ENCODE results near the gene TMEM91. TPM values are rescaled to one million over a fixed set of nuclear protein-coding genes. Genes with fewer than 3 reads are reported as not detected.

Gene TMEM91
- polyA plus RNA-seq, 1 of the 3 experiments (the other 2 are of a cell fraction): 5.7 TPM

- DNase-seq: peak; percentile 3
- H3F3A ChIP-seq (replicated peaks; ENCODE audit: insufficient read depth): peaks cover 6% of the 10 kb centered on the region
- ChIA-PET POLR2A (no interaction called here), CTCF (interaction anchor here (0.6 to 2.8 kb wide), 3 partner anchors 9 to 48 kb away, joined by 3 to 13 read pairs (median 4); partner anchors contain the start of gene CCDC97)
- no peak overlapping the region for H3K27ac ChIP-seq (ENCODE audit: low read depth in 2 of 2, low read length in 1 of 2)
- no peaks in the 10 kb centered on the region for H3K9me2 ChIP-seq
- no peak overlapping the region for H3K4me3 ChIP-seq (ENCODE audit: low read depth in 2 of 2, low read length in 1 of 2)
- TF ChIP-seq MAX (IDR thresholded peaks at IDR 0.05; ENCODE audit: low read depth): no peak
- no peak for TF ChIP-seq PBX3 (IDR thresholded peaks at IDR 0.05)
- no peak overlapping the region for H3K9ac ChIP-seq
- no peak overlapping the region for H3K4me2 ChIP-seq
- WGBS (ENCODE audit: low lambda C conversion rate): 84% methylated on average over 10 of the region's 11 CpGs
- no peaks in the 10 kb centered on the region for H3K9me3 ChIP-seq
- H3K27me3 ChIP-seq (ENCODE audit: insufficient read depth): no peaks in the 10 kb centered on the region
- peaks cover 11% of the 10 kb centered on the region for H4K20me1 ChIP-seq (ENCODE audit: insufficient read depth)
- peaks cover 15% of the 10 kb centered on the region for H3K79me2 ChIP-seq (ENCODE audit: insufficient read depth)
- no peak overlapping the region for H2AFZ ChIP-seq (ENCODE audit: low read depth)
- no peaks in the 10 kb centered on the region for H3K36me3 ChIP-seq (replicated peaks in 1 of 2; ENCODE audit: control insufficient read depth in 1 of 2, insufficient read depth in 2 of 2, low read length in 1 of 2)
- H3K4me1 ChIP-seq (ENCODE audit: control insufficient read depth in 1 of 2, insufficient read depth in 2 of 2, low read depth in 1 of 2, low read length in 1 of 2): peaks cover 0 to 23% of the 10 kb centered on the region in 2 experiments; a peak in 1 of 4 replicates
These were observed 19.2 kb upstream of the TMEM91 start for GRCh38 chr19:41356984-41357739.

- CTCF ChIA-PET: no interaction called here
- DNase-seq: peak; percentile 8
- no peak overlapping the region for H3K4me2 ChIP-seq
- no peaks in the 10 kb centered on the region for H3K9me3 ChIP-seq
- H3K9ac ChIP-seq: no peak overlapping the region
- H3K27ac ChIP-seq (ENCODE audit: low read depth in 2 of 2, low read length in 1 of 2): no peak overlapping the region
- peaks cover 0 to 18% of the 10 kb centered on the region in 2 experiments; a peak in 1 of 4 replicates for H3K4me1 ChIP-seq (ENCODE audit: control insufficient read depth in 1 of 2, insufficient read depth in 2 of 2, low read depth in 1 of 2, low read length in 1 of 2)
- POLR2A ChIA-PET: no interaction called here
- peaks cover 13% of the 10 kb centered on the region for H3K79me2 ChIP-seq (ENCODE audit: insufficient read depth)
- no peak overlapping the region for H3K4me3 ChIP-seq (ENCODE audit: low read depth in 2 of 2, low read length in 1 of 2)
- H3F3A ChIP-seq (replicated peaks; ENCODE audit: insufficient read depth): peaks cover 6% of the 10 kb centered on the region
- no peaks in the 10 kb centered on the region for H3K27me3 ChIP-seq (ENCODE audit: insufficient read depth)
- 94% methylated on average over 11 of the region's 13 CpGs for WGBS (ENCODE audit: low lambda C conversion rate)
- H3K9me2 ChIP-seq: no peaks in the 10 kb centered on the region
- no peak overlapping the region for H2AFZ ChIP-seq (ENCODE audit: low read depth)
- no peaks in the 10 kb centered on the region for H3K36me3 ChIP-seq (replicated peaks in 1 of 2; ENCODE audit: control insufficient read depth in 1 of 2, insufficient read depth in 2 of 2, low read length in 1 of 2)
- TF ChIP-seq FOXM1 (IDR thresholded peaks at IDR 0.05; ENCODE audit: low read depth) (no peak), ZBTB33 (IDR thresholded peaks at IDR 0.05; ENCODE audit: borderline replicate concordance, low read depth) (no peak)
- H4K20me1 ChIP-seq (ENCODE audit: insufficient read depth): peaks cover 5% of the 10 kb centered on the region
These were observed 18.6 kb upstream of the TMEM91 start for GRCh38 chr19:41357746-41358145.

GRCh38 chr19:41359741-41360140, 16.6 kb upstream of the TMEM91 start:
- no peak overlapping the region for H3K27ac ChIP-seq (ENCODE audit: low read depth in 2 of 2, low read length in 1 of 2)
- H3K9me2 ChIP-seq: no peaks in the 10 kb centered on the region
- no peaks in the 10 kb centered on the region for H3K9me3 ChIP-seq
- POLR2A ChIA-PET: no interaction called here
- H4K20me1 ChIP-seq (ENCODE audit: insufficient read depth): no peaks in the 10 kb centered on the region
- H2AFZ ChIP-seq (ENCODE audit: low read depth): no peak overlapping the region
- peaks cover 6% of the 10 kb centered on the region for H3F3A ChIP-seq (replicated peaks; ENCODE audit: insufficient read depth)
- no peak overlapping the region for H3K4me3 ChIP-seq (ENCODE audit: low read depth in 2 of 2, low read length in 1 of 2)
- no peak for DNase-seq
- WGBS (ENCODE audit: low lambda C conversion rate): 100% methylated on average over 1 of the region's 1 CpG
- no peaks in the 10 kb centered on the region for H3K36me3 ChIP-seq (replicated peaks in 1 of 2; ENCODE audit: control insufficient read depth in 1 of 2, insufficient read depth in 2 of 2, low read length in 1 of 2)
- H3K79me2 ChIP-seq (ENCODE audit: insufficient read depth): peaks cover 9% of the 10 kb centered on the region
- H3K27me3 ChIP-seq (ENCODE audit: insufficient read depth): no peaks in the 10 kb centered on the region
- no peak overlapping the region for H3K4me2 ChIP-seq
- TF ChIP-seq MEF2A (IDR thresholded peaks at IDR 0.05; ENCODE audit: borderline replicate concordance, low read depth) (no peak), GATA2 (CRISPR knock-in tag; IDR thresholded peaks at IDR 0.05) (no peak), TAF1 (IDR thresholded peaks at IDR 0.05; ENCODE audit: borderline replicate concordance, low read depth, low read length) (no peak), USF1 (IDR thresholded peaks at IDR 0.05; ENCODE audit: borderline replicate concordance, low read depth) (no peak), SMC3 (IDR thresholded peaks at IDR 0.05; ENCODE audit: low read depth, low read length) (no peak), FOSL2 (IDR thresholded peaks at IDR 0.05; ENCODE audit: borderline replicate concordance, low read depth) (no peak), TCF12 (IDR thresholded peaks at IDR 0.05) (no peak), RFX5 (IDR thresholded peaks at IDR 0.05; ENCODE audit: low read length) (no peak), IRF3 (IDR thresholded peaks at IDR 0.05; ENCODE audit: low read depth, low read length) (no peak), FOXM1 (IDR thresholded peaks at IDR 0.05; ENCODE audit: low read depth) (no peak), PBX3 (IDR thresholded peaks at IDR 0.05) (no peak)
- CTCF ChIA-PET: interaction anchor here (0.7 kb wide), 1 partner anchor 18 kb away, joined by 3 read pairs; no protein-coding TSS in a partner anchor
- H3K4me1 ChIP-seq (ENCODE audit: control insufficient read depth in 1 of 2, insufficient read depth in 2 of 2, low read depth in 1 of 2, low read length in 1 of 2): peaks cover 0 to 8% of the 10 kb centered on the region in 2 experiments; a peak in 2 of 4 replicates
- H3K9ac ChIP-seq: no peak overlapping the region

Measured in SK-N-SH (cell line).